HG03439 (cell line): ENCODE results near the gene DNAJC18.
A peak's percentile ranks its signal among the peaks of the same experiment; 100 is the strongest.

Experiments
- ATAC-seq: cut with Tn5 transposase; IDR thresholded peaks from one replicate; pipeline ENCODE4 v1.9.1; 2021; ENCODE audit warnings: mild to moderate bottlenecking, moderate library complexity; ENCODE audit not compliant: unreplicated experiment

The DNAJC18 gene

GRCh38 chr5:139406963-139407362 is 32.4 kb downstream of the DNAJC18 start:
- ATAC-seq, result no peak

GRCh38 chr5:139404484-139404840 is 34.9 kb downstream of the DNAJC18 start:
- no peak for ATAC-seq

GRCh38 chr5:139403787-139404483 is 35.4 kb downstream of the DNAJC18 start, which contains the start of gene SPATA24:
Gene SPATA24, minus strand, starts transcription at chr5:139404089. Its CDS starts 29 bp downstream, at chr5:139404060.
- peak; percentile 86 for ATAC-seq

DNA sequence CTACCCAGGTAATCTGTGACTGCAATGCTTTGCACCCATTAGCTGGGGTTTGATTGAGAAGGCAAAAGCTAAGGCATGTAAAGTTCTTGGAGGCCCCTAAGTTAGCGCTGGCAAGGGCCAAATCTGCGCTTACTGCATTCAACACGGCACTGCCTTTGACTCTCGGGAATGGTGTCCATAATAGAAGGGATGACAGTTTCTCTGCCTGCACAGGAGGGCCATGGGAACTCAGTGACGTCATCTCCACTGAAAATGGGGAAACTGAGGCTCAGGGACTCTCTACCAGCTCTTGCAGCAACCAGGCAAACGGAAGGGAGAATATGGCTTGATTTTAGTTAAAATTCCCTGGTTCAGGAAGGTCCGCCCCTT is 35.9 kb downstream of the DNAJC18 start:
- peak; percentile 1 for ATAC-seq

DNA sequence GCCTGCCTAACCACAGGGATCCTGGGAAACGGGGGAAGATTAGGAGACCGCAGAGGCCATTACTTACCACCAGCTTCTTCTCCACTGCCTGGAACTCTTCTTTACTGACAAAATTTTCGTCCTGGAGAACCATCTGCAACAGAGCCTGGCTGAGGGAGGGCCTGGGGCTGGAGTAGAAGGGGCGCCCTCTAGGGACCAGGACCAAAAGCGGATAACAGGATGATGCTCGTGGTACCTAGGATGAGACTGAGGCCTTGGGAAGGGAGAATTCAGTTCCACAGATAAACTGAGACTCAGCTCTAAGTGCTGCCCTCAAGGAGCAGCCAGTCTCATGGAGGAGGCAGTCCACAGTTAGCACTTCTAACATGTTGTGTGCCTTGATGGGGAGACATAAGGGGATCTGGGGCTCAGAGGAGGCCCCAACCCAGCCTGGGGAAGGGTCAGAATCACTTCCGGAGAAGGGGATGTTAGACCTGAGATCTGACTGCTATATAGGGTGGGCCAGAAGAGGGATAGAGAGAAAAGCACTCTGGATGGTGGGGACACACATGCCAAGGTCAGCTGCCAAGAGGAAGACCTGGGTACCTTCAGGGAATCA is 36.7 kb downstream of the DNAJC18 start:
- ATAC-seq, result no peak

GRCh38 chr5:139401546-139401945 is 37.8 kb downstream of the DNAJC18 start:
- ATAC-seq, result no peak

DNA sequence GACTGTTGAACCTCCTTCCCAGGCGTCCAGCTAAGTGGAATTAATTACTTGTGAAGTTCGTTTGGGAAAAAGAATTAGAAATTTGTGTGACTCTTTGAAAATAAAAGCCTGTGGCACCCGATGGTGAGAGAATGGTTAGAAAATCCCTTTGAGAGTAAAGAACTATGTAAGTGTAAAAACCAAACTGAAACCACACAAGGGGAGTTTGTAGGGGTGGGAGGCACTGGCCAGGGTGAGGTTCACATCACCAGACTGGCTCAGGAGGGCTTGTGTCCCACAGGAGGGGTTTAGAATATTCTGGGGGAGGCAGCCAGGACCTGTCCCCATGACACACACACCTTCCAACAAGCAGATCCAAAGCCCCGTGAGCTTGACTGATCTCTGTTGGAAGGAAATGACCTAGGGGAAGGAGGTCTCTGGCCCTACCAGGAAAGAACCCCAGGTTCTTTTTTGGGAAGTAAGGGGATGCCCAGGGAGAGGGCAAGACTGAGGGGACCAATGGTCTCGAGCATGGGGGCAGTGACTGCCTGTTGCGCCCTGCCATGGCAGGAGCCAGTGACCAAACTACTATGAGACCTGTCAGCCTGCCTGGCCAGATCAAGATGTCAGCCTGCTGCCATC is 39.7 kb downstream of the DNAJC18 start:
- ATAC-seq, result peak; percentile 28

GRCh38 chr5:139397921-139398320 is 41.4 kb downstream of the DNAJC18 start:
- ATAC-seq, result no peak

DNA sequence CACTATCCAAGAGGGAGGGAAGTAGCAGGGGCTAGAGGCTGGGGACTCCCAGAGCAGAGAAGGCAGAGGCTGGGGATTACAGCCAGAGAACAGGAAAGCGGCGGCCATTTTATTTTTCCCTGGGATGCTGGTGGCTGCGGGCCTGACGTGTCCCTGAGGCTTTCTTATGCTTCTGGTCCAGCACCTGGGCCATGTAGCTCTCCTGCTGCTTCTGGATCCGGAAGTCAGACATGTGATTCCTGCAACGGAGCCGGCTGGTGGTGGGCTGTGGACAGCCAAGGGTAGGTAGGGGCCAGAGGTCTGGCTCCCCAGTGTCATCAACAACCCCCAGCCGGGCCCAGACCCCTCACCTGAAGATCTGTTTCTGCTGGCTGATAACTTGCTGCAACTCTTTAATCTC is 42.6 kb downstream of the DNAJC18 start:
- ATAC-seq, result no peak

- no peak for ATAC-seq
Observed at GRCh38 chr5:139395844-139396640, 43.3 kb downstream of the DNAJC18 start.

GRCh38 chr5:139394654-139395566 is 44.4 kb downstream of the DNAJC18 start, which contains the start of gene PROB1:
Gene PROB1, minus strand, starts transcription at chr5:139395104. Its CDS starts 23 bp downstream, at chr5:139395081.
- ATAC-seq, result no peak

GRCh38 chr5:139394123-139394653 is 45.1 kb downstream of the DNAJC18 start:
- ATAC-seq, result no peak

DNA sequence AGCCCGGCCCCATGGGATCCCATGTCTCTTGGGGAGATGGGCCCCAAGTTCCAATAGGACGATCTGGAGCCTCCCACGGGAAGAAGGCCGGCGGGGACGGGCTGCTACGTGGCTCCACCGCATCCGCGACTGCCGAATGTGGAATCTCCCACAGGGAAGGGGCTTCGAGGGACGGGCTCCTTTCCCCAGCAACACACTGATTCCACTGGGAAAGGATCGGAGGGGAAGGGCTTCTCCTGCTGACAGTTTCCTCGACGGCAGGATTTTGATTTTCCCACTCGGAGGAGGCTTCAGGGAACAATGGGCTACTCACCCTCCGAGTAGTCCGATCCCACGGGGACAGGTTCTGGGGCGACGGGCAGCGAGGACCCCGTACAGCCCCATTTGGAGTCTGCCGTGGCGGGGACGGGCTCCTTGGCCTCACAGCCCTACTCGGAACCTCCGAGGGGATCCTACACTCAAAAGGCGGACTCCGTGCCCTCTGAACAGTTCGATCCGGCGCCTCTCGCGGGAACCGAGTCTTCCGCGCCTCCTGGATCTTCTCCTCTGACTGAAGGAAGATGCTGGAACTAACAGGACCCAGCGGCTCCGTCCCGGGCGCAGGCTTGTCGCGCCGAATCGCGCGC is 45.7 kb downstream of the DNAJC18 start:
- ATAC-seq, result no peak

- ATAC-seq, result peak; percentile 38
Observed at GRCh38 chr5:139392678-139393496, 46.4 kb downstream of the DNAJC18 start.

- no peak for ATAC-seq
Observed at GRCh38 chr5:139392324-139392677, 47.0 kb downstream of the DNAJC18 start.

DNA sequence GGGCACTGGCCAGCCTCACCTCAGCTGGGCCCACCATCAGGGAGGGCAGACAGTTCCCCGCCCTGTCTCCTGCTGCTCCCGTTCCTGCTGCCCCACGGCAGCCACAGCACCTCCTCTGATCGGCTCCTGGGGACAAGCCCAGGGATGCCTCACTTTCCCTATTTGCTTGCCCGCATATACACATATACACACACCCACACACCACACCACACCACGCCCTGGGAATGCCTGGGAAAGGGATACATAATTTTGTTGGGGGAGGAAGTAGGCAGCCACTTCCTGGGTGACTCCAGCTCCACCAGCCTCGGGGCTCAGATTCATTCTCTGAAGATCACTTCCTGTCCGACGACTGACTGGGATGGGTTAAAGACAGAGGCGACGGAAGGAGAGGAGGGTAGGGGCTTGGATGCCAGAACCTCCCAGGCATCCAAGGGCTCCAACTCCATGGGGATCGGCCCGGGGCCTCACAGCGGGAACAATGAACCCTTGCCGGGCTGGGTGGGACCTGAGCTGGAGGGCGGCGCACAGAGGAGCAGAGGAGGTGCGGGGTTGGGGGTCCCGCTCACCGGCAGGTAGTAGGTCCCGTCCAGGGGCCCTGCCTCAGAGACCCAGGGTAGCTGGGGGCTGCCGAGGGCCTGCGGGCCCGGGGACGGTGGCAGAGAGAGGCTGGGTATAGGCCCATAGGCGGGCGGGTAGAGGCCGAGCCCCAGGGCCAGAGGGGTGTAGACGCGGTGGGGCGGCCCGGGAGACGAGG is 47.6 kb downstream of the DNAJC18 start:
- ATAC-seq, result no peak

GRCh38 chr5:139390639-139391569 is 48.4 kb downstream of the DNAJC18 start:
- ATAC-seq, result no peak
